GM23338 (cell line): ENCODE results near the gene ZNF184.

Source experiments
- CREB1 ChIP-seq: fragments of 250-450 bp; sonication (Bioruptor Pico); IDR thresholded peaks from 2 replicates; pipeline ENCODE4 v1.5.0; 2020; ENCODE audit warnings: low read depth, mild to moderate bottlenecking, moderate library complexity
- EZH2 ChIP-seq: fragments of 200-600 bp; sonication (generic); IDR thresholded peaks from one replicate; pipeline ENCODE4 v1.8.0; 2017; ENCODE audit warnings: antibody characterized with exemption, mild to moderate bottlenecking, low read depth; ENCODE audit not compliant: unreplicated experiment
- EZH2phosphoT487 ChIP-seq: fragments of 200-600 bp; sonication (generic); IDR thresholded peaks from one replicate; pipeline ENCODE4 v1.8.1; 2018; ENCODE audit warnings: antibody characterized with exemption; ENCODE audit not compliant: unreplicated experiment
- JUNB ChIP-seq: IDR thresholded peaks from one replicate; pipeline ENCODE4 v1.6.1; 2016; ENCODE audit warnings: antibody characterized with exemption; ENCODE audit not compliant: unreplicated experiment
- NANOG ChIP-seq: IDR thresholded peaks from 2 replicates; pipeline ENCODE4 v1.6.1; 2016; ENCODE audit warnings: antibody characterized with exemption, borderline replicate concordance
- POLR2AphosphoS5 ChIP-seq: IDR thresholded peaks from 2 replicates; pipeline ENCODE4 v1.6.1; 2016; ENCODE audit warnings: antibody characterized with exemption, low read depth
- STAT1 ChIP-seq: IDR thresholded peaks from one replicate; pipeline ENCODE4 v1.6.1; 2016; ENCODE audit warnings: antibody characterized with exemption; ENCODE audit not compliant: unreplicated experiment
- ZNF114 ChIP-seq: fragments of 250-450 bp; sonication (Bioruptor Pico); IDR thresholded peaks from 2 replicates; pipeline ENCODE4 v1.5.0; 2020; ENCODE audit warnings: mild to moderate bottlenecking, moderate library complexity
- ZNF331 ChIP-seq: fragments of 250-450 bp; sonication (Bioruptor Pico); IDR thresholded peaks from 2 replicates; pipeline ENCODE4 v1.5.0; 2020; ENCODE audit warnings: low read depth, mild to moderate bottlenecking, moderate library complexity
- ZNF462 ChIP-seq: fragments of 250-450 bp; sonication (Bioruptor Pico); IDR thresholded peaks from 2 replicates; pipeline ENCODE4 v1.5.0; 2020; ENCODE audit warnings: mild to moderate bottlenecking, moderate library complexity
- TF ChIP-seq, protein P1 (sequence below), 2 experiments: fragments of 200-600 bp in 1 of 2; sonication (generic) in 1 of 2; conservative IDR thresholded peaks; 2 replicates each; pipeline versions ENCODE4 v1.5.1 to v1.6.1; 2016 to 2017; ENCODE audit warnings: antibody characterized with exemption in 2 of 2, low read depth in 2 of 2, mild to moderate bottlenecking in 2 of 2, moderate library complexity in 1 of 2
- TF ChIP-seq, protein P2 (sequence below): IDR thresholded peaks from one replicate; pipeline ENCODE4 v1.6.1; 2018; ENCODE audit warnings: antibody characterized with exemption; ENCODE audit not compliant: unreplicated experiment
- TF ChIP-seq, protein P3 (sequence below): IDR thresholded peaks from 2 replicates; pipeline ENCODE4 v1.6.1; 2016; ENCODE audit warnings: antibody characterized with exemption

DNA sequence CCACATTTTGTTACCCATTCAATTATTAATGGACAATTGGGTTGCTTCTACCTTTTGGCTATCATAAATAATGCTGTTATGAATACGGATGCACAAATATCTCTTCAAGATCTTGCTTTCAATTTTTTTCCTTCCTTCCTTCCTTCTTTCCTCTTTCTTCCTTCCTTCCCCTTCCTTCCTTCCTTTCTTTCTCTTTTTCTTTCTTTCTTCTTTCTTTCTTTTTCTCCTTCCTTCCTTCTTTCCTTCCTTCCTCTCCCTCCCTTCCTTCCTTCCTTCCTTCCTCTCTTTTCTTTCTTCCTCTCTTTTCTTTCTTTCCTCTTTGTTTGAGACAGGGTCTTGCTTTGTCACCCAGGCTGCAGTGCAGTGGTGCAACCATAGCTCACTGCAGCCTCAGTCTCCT lies 39.2 kb downstream of the ZNF184 start:
- TF ChIP-seq POLR2AphosphoS5, result no peak
- TF ChIP-seq, protein P1, sequence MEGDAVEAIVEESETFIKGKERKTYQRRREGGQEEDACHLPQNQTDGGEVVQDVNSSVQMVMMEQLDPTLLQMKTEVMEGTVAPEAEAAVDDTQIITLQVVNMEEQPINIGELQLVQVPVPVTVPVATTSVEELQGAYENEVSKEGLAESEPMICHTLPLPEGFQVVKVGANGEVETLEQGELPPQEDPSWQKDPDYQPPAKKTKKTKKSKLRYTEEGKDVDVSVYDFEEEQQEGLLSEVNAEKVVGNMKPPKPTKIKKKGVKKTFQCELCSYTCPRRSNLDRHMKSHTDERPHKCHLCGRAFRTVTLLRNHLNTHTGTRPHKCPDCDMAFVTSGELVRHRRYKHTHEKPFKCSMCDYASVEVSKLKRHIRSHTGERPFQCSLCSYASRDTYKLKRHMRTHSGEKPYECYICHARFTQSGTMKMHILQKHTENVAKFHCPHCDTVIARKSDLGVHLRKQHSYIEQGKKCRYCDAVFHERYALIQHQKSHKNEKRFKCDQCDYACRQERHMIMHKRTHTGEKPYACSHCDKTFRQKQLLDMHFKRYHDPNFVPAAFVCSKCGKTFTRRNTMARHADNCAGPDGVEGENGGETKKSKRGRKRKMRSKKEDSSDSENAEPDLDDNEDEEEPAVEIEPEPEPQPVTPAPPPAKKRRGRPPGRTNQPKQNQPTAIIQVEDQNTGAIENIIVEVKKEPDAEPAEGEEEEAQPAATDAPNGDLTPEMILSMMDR (conservative IDR thresholded peaks at IDR 0.05; ENCODE audit: low read depth in 2 of 2), result no peak
- no peak for TF ChIP-seq EZH2
- TF ChIP-seq EZH2phosphoT487, result no peak
- TF ChIP-seq, protein P2, sequence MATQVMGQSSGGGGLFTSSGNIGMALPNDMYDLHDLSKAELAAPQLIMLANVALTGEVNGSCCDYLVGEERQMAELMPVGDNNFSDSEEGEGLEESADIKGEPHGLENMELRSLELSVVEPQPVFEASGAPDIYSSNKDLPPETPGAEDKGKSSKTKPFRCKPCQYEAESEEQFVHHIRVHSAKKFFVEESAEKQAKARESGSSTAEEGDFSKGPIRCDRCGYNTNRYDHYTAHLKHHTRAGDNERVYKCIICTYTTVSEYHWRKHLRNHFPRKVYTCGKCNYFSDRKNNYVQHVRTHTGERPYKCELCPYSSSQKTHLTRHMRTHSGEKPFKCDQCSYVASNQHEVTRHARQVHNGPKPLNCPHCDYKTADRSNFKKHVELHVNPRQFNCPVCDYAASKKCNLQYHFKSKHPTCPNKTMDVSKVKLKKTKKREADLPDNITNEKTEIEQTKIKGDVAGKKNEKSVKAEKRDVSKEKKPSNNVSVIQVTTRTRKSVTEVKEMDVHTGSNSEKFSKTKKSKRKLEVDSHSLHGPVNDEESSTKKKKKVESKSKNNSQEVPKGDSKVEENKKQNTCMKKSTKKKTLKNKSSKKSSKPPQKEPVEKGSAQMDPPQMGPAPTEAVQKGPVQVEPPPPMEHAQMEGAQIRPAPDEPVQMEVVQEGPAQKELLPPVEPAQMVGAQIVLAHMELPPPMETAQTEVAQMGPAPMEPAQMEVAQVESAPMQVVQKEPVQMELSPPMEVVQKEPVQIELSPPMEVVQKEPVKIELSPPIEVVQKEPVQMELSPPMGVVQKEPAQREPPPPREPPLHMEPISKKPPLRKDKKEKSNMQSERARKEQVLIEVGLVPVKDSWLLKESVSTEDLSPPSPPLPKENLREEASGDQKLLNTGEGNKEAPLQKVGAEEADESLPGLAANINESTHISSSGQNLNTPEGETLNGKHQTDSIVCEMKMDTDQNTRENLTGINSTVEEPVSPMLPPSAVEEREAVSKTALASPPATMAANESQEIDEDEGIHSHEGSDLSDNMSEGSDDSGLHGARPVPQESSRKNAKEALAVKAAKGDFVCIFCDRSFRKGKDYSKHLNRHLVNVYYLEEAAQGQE, result no peak
- no peak for TF ChIP-seq ZNF114
- TF ChIP-seq CREB1, result no peak
- no peak for TF ChIP-seq ZNF331 (CRISPR knock-in tag)
- no peak for TF ChIP-seq JUNB
- TF ChIP-seq, protein P3, sequence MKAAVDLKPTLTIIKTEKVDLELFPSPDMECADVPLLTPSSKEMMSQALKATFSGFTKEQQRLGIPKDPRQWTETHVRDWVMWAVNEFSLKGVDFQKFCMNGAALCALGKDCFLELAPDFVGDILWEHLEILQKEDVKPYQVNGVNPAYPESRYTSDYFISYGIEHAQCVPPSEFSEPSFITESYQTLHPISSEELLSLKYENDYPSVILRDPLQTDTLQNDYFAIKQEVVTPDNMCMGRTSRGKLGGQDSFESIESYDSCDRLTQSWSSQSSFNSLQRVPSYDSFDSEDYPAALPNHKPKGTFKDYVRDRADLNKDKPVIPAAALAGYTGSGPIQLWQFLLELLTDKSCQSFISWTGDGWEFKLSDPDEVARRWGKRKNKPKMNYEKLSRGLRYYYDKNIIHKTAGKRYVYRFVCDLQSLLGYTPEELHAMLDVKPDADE, result no peak
- TF ChIP-seq ZNF462 (CRISPR knock-in tag), result no peak
- no peak for TF ChIP-seq NANOG
- no peak for TF ChIP-seq STAT1
